Small intestine (tissue), 7 donors: Measurements from ENCODE around the gene PRPF19. TPM values are rescaled to one million over a fixed set of nuclear protein-coding genes. Genes with fewer than 3 reads are reported as not detected.

Source experiments
- DNase-seq, 2 donors: peaks; one replicate each; pipeline versions ENCODE4 v3.0.0 to v3.0.0-alpha.2; 2013
- FAIRE-seq: peaks from 2 replicates; lab custom pipeline; 2012; peaks lifted over from hg19 to GRCh38; lab: Jason Lieb, UNC
- H3K27ac ChIP-seq, 3 donors: one replicate each; pipeline ENCODE4 v1.5.1; 2013; ENCODE audit warnings: low read length in 2 of 3, mild to moderate bottlenecking in 2 of 3, control low read depth in 1 of 3, inconsistent platforms in 1 of 3, low read depth in 1 of 3, moderate library complexity in 1 of 3
- H3K27me3 ChIP-seq, 3 donors: one replicate each; pipeline ENCODE4 v1.6.1; 2013; ENCODE audit warnings: low read length in 3 of 3, inconsistent platforms in 1 of 3; ENCODE audit not compliant: control insufficient read depth in 3 of 3, insufficient read depth in 3 of 3
- H3K36me3 ChIP-seq, 3 donors: one replicate each; pipeline ENCODE4 v1.6.1; 2013; ENCODE audit warnings: low read length in 3 of 3, inconsistent platforms in 1 of 3, low read depth in 1 of 3, mild to moderate bottlenecking in 1 of 3, moderate library complexity in 1 of 3; ENCODE audit not compliant: control insufficient read depth in 3 of 3, insufficient read depth in 2 of 3
- H3K4me1 ChIP-seq, 3 donors: one replicate each; pipeline ENCODE4 v1.6.1; 2013; ENCODE audit warnings: low read length in 2 of 3, inconsistent platforms in 1 of 3, low read depth in 1 of 3, mild to moderate bottlenecking in 1 of 3, moderate library complexity in 1 of 3; ENCODE audit not compliant: control insufficient read depth in 3 of 3, insufficient read depth in 2 of 3
- H3K4me3 ChIP-seq, 3 donors: one replicate each; pipeline ENCODE4 v1.5.1; 2013; ENCODE audit warnings: low read length in 3 of 3, control low read depth in 1 of 3, inconsistent platforms in 1 of 3, low read depth in 1 of 3, mild to moderate bottlenecking in 1 of 3, moderate library complexity in 1 of 3
- H3K9me3 ChIP-seq, 2 donors: one replicate each; pipeline ENCODE4 v1.6.1; 2013; ENCODE audit warnings: low read depth in 1 of 2, low read length in 1 of 2; ENCODE audit not compliant: control insufficient read depth in 2 of 2, insufficient read depth in 1 of 2
- WGBS, 3 donors: extraction: QIAGEN DNeasy Blood & Tissue Kit; methylation state at CpG; one replicate each; pipeline ENCODE4 v1.1.7; 2013; 5-methylcytosine and 5-hydroxymethylcytosine counted together
- polyA plus RNA-seq, 4 donors: library from polyadenylated mRNA; stranded (reverse) in 3 of 4; unstranded in 1 of 4; fragments of 200-250 nt in 3 of 4; fragments of 120-200 nt in 1 of 4; gene quantifications; one replicate each; pipeline versions ENCODE4 v1.2.1 to v1.2.3, GENCODE V29; 2013
- donor health status: healthy with polysubstance abuse.
- donor health status: control.
- donor health status: control.
- donor health status: Bipolar disorder and iron deficiency.
- donor health status: healthy.

The PRPF19 gene
- polyA plus RNA-seq, 4 donors: 47.9 to 103 (median 80.7) TPM

DNA sequence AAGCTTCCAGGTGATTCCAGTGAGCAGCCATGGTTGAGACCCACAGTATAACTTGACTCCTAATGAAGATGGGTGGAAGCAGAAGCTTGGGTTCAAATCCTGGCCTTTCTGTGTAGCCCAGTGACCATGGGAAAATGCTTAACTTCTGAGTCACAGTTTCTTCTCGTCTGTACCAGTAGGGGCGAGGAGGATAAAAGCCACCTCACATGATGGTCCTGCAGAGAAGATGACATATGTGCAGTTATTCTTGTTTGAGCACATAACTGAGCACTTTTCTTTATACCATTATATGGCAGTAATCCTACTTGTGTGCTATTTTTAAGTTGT is 12.5 kb upstream of the PRPF19 start:
- no peaks in the 10 kb centered on the region for H3K27me3 ChIP-seq
- no peak for DNase-seq
- no peak for FAIRE-seq
- no peak overlapping the region for H3K27ac ChIP-seq
- no peaks in the 10 kb centered on the region for H3K9me3 ChIP-seq
- H3K4me3 ChIP-seq: no peak overlapping the region
- 54 to 63% (median 58%) methylated on average over 2 of the region's 2 CpGs for WGBS, 3 donors
- peaks cover 7 to 9% (median 9%) of the 10 kb centered on the region in 3 donors for H3K4me1 ChIP-seq
- H3K36me3 ChIP-seq: peaks cover 11 to 46% (median 14%) of the 10 kb centered on the region in 3 donors

DNA sequence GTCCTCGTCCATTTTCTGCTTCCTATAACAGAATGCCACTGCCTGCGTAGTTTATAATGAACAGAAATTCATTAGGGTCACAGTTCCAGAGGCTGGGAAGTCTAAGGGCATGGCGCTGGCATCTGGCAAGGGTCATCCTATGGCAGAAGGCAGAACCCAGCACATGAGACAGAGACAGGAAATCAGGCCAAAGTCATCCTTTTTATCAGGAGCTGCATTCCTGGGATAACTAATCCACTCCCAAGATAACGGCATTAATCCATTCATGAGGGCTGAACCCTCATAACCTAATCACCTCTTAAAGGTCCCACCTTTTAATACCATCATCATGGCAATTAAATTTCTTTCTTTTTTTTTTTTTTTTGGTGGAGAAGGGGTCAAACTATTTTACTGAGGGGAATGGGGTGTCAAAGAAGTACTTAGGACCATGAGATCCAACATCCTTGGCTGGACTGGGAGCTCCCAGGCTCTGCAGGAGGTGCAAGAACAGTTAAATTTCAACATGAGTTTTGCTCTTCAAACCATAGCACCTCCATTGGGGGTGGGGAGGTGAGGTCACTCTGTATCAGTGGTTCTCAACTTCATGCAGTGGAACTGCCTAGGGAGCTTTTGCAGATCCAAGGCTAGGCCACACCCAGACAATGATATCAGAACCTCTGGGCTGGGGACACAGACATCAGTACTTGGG is 12.0 kb upstream of the PRPF19 start:
- H3K9me3 ChIP-seq: no peaks in the 10 kb centered on the region
- peaks cover 11 to 41% (median 14%) of the 10 kb centered on the region in 3 donors for H3K36me3 ChIP-seq
- no peak overlapping the region for H3K27ac ChIP-seq
- no peak overlapping the region for H3K4me3 ChIP-seq
- FAIRE-seq (no peak), DNase-seq (peak in 1 of 2 donors; percentile 27)
- WGBS, 3 donors: 79 to 85% (median 83%) methylated on average over 4 of the region's 4 CpGs
- H3K27me3 ChIP-seq: no peaks in the 10 kb centered on the region
- peaks cover 6 to 9% (median 8%) of the 10 kb centered on the region in 3 donors for H3K4me1 ChIP-seq

DNA sequence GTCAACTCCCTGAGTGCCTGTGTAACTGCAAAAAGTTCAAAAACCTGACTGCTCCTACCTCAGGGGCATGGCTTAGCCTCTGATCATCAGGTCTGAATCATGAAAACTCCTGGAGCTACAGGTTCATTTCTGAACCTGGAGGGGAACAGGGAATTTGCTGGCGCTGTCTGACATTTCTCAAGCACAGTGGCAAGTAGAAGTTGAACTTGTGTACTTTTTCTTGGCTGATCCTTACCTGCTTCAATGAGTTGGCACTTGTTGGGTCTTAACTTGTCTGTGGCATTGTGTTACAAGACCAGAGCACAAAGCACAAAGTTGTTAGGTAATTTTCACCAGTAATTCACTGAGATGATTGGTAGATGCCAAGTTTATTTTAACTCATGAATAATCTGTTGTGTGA is 10.9 kb upstream of the PRPF19 start:
- no peaks in the 10 kb centered on the region for H3K9me3 ChIP-seq
- 94 to 98% (median 94%) methylated on average over 1 of the region's 1 CpG for WGBS, 3 donors

GRCh38 chr11:60916669-60917206 is 10.4 kb upstream of the PRPF19 start:
- FAIRE-seq (no peak), DNase-seq (no peak)
- Histone ChIP-seq H3K27ac (no peak overlapping the region), H3K36me3 (peaks cover 11 to 26% (median 14%) of the 10 kb centered on the region in 3 donors), H3K9me3 (no peaks in the 10 kb centered on the region), H3K4me1 (peaks cover 6 to 12% (median 8%) of the 10 kb centered on the region in 3 donors), H3K27me3 (no peaks in the 10 kb centered on the region), H3K4me3 (no peak overlapping the region)
- 65 to 79% (median 68%) methylated on average over 3 of the region's 3 CpGs for WGBS, 3 donors

More for the DNA sequence above, 10.9 kb upstream of the PRPF19 start:
- DNase-seq (no peak), FAIRE-seq (no peak)
- Histone ChIP-seq H3K4me3 (no peak overlapping the region), H3K27ac (no peak overlapping the region), H3K27me3 (no peaks in the 10 kb centered on the region), H3K4me1 (peaks cover 6 to 12% (median 8%) of the 10 kb centered on the region in 3 donors), H3K36me3 (peaks cover 11 to 31% (median 14%) of the 10 kb centered on the region in 3 donors)

DNA sequence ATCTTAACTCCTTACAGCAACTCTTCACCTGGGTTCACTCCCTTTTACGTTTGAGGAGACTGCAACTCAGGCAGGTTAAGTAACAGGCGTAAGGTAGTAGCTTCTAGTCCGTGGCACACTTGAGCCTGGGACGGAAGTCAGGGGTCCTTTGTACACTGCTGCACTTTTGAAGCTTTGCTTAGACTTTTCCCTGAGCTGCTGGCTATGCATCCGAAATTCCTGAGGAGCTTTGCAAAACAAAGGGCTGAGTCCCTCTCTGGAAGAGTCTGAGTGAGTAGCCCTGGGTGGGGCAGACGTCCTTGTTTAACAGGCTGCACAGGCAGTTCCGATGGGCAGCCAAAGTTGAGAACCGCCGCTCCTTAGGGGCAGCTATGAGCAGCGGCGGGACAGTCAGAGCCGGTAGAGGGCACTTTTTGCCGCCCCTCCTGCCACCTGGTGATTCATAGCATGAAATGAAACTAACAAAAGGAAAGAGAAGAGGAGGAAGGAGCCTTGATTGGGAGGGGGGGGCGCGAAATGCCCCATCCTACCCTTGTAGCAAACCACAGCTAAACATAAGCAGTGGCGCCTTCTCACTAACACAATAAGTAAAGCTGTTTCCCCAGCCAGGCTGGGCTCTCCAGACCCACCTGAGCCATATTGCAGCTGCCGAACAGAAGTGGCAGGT is 9.0 kb upstream of the PRPF19 start:
- no peak for FAIRE-seq
- H3K4me3 ChIP-seq: peak overlapping the region in 2 of 3 donors; percentile 81 to 86

DNA sequence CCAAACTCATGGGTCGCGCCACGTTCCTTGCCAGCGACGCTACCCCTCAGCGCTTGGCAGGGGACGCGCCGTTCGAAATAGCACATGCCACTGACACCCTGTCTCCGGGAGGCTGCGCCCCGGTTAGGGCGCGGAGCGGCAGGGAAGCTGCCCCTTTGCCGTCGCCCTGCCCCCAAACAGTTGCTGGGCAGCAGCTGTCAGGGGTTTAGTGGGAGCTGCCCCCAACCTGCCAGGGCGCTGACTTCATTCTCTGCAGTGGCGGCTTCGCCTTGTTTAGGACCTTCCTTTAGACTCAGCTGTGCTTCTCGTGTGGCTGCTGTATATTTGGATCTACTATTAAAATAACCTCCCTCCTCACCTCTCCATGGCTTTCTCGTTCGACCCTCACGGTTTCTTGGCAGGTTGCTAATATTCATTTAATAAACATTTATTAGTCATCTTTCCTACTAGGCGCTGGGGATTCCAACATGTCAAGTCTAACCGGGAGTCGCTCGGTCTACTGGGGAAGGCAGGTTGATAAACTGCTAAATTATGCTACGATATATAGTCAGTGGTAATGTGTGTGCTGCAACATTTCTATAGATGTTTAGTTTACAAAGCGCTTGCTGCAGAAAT is 8.4 kb upstream of the PRPF19 start:
- Histone ChIP-seq H3K9me3 (no peaks in the 10 kb centered on the region), H3K4me1 (peaks cover 6 to 12% (median 8%) of the 10 kb centered on the region in 3 donors), H3K27me3 (no peaks in the 10 kb centered on the region), H3K4me3 (peak overlapping the region; percentile 68 to 86 (median 81)), H3K27ac (peak overlapping the region; percentile 77 to 96 (median 95)), H3K36me3 (peaks cover 0 to 8% (median 2%) of the 10 kb centered on the region in 3 donors)
- WGBS, 3 donors: 0 to 1% (median 1%) methylated on average over 31 of the region's 31 CpGs
- FAIRE-seq (no peak), DNase-seq (peak; percentile 31 to 65)

More for the DNA sequence above, 9.0 kb upstream of the PRPF19 start:
- Histone ChIP-seq H3K4me1 (peaks cover 6 to 12% (median 8%) of the 10 kb centered on the region in 3 donors), H3K9me3 (no peaks in the 10 kb centered on the region), H3K27ac (peak overlapping the region; percentile 5 to 95 (median 37)), H3K36me3 (peaks cover 3 to 12% (median 5%) of the 10 kb centered on the region in 3 donors), H3K27me3 (no peaks in the 10 kb centered on the region)
- WGBS, 3 donors: 6% methylated on average over 17 of the region's 17 CpGs
- peak; percentile 55 to 61 for DNase-seq

- Histone ChIP-seq H3K9me3 (no peaks in the 10 kb centered on the region), H3K4me1 (peaks cover 6 to 12% (median 8%) of the 10 kb centered on the region in 3 donors), H3K27ac (peak within 1 kb of the TSS; percentile 77 to 96 (median 95)), H3K4me3 (peak within 1 kb of the TSS; percentile 68 to 86 (median 81)), H3K27me3 (no peaks in the 10 kb centered on the region), H3K36me3 (peaks cover 0 to 3% (median 0%) of the 10 kb centered on the region in 3 donors)
- FAIRE-seq (no peak), DNase-seq (peak; percentile 94 to 95)
- WGBS, 3 donors: 0% methylated on average over 48 to 70 of the region's 70 CpGs
Observed at GRCh38 chr11:60913793-60914632, 7.6 kb upstream of the PRPF19 start, which contains the start of gene TMEM109. TSS of gene TMEM109 (plus strand) at chr11:60914158. CDS start at chr11:60919694, 5,536 bp downstream.
